Stimulated activated CD4-positive, alpha-beta T cell treated with anti-CD3 and anti-CD28 coated beads, Interleukin-12 subunit alpha, Interleukin-12 subunit beta, amount 100 ng/mL, for 4 hours (primary cell): ENCODE measurements around the gene EIF4G1.
"Not testable (repeated sequence)": the region's sequence is repeated elsewhere in the genome, so short reads cannot be mapped to it uniquely, and the experiment has no call there.

Experiments used
- DNase-seq: peaks from one replicate; pipeline ENCODE4 v3.0.0-alpha.2; 2020

The EIF4G1 gene

GRCh38 chr3:184314363-184314699 lies at the start of gene EIF4G1:
EIF4G1 (plus strand) TSS chr3:184314606; CDS start chr3:184315797, 1,191 bp downstream.
- peak; percentile 93 for DNase-seq

- not testable (repeated sequence) for DNase-seq
Observed at GRCh38 chr3:184267249-184267648, 47.2 kb upstream of the EIF4G1 start.

DNA sequence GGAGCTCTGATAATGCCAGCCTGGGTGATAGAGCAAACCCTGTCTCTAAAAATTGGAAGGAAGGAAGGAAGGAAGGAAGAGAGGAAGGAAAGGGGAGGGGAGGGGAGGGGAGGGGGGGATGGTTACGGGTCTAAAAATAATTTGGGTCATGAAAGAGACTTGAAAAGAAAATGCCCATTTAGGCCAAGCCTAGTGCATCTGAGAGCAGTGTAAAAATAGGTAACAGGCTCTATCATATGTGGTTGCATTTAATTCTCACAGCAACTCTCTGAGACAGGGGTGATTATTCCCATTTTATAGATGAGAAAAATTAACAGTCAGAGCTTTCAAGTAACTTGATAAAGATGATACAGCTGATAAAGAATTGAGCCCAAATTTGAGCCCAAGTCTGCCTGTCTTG lies 42.1 kb upstream of the EIF4G1 start:
- no peak for DNase-seq

DNA sequence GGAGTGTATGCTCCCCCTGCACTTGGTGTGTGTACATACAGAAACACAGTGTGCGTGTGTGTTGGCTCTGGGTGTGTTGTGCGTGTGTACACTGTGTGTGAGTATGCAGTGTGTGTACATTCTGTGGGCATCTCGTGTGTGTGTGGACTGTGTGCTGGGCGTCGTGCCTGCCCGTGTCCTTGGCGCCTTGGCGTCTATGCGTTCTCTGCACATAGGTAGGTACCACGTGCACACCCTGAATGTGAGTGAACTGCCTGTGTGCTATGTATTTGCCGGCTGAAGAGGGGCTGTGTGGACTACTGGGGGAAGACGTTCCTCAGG lies 39.1 kb upstream of the EIF4G1 start:
- DNase-seq = no peak

GRCh38 chr3:184275961-184276910 lies 38.2 kb upstream of the EIF4G1 start, which contains the start of gene ECE2:
ECE2 (plus strand) TSS chr3:184276022; CDS start chr3:184276154, 132 bp downstream.
- no peak for DNase-seq

- no peak for DNase-seq
Observed at GRCh38 chr3:184277366-184277765, 37.0 kb upstream of the EIF4G1 start.

GRCh38 chr3:184282941-184283340 lies 31.5 kb upstream of the EIF4G1 start:
- no peak for DNase-seq

GRCh38 chr3:184283681-184284080 lies 30.7 kb upstream of the EIF4G1 start:
- no peak for DNase-seq

DNA sequence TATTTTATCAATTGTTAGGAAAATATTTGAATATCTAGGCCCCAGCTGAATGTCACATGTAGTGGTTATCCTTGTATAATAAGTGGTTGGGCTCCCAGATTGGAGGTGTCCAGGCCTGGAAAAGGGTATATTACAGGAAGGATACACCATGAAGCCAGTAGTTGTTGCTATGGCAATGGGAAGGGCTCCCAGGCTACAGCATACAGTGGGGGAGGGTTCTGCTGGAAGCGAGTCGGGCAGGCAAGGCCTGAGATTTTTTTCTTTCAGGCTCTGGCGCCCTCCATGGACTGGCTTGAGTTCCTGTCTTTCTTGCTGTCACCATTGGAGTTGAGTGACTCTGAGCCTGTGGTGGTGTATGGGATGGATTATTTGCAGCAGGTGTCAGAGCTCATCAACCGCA lies 29.7 kb upstream of the EIF4G1 start:
- no peak for DNase-seq

GRCh38 chr3:184289426-184289938 lies 24.9 kb upstream of the EIF4G1 start:
- DNase-seq = peak; percentile 63

DNA sequence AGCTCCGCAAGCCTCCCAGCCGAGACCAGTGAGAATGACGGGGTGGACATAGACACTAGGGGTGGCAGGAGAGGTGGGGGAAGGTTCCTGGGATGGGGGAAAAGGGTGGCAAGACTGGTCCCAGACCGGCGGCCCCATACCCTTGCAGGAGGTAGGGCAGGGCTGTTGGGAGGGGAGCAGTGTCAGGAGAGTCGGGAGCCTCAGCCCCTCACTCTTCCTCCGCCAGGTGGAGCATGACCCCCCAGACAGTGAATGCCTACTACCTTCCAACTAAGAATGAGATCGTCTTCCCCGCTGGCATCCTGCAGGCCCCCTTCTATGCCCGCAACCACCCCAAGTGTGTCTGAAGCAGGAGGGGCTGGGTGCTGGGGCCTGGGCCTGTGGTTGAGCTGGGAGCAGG lies 24.1 kb upstream of the EIF4G1 start:
- no peak for DNase-seq

DNA sequence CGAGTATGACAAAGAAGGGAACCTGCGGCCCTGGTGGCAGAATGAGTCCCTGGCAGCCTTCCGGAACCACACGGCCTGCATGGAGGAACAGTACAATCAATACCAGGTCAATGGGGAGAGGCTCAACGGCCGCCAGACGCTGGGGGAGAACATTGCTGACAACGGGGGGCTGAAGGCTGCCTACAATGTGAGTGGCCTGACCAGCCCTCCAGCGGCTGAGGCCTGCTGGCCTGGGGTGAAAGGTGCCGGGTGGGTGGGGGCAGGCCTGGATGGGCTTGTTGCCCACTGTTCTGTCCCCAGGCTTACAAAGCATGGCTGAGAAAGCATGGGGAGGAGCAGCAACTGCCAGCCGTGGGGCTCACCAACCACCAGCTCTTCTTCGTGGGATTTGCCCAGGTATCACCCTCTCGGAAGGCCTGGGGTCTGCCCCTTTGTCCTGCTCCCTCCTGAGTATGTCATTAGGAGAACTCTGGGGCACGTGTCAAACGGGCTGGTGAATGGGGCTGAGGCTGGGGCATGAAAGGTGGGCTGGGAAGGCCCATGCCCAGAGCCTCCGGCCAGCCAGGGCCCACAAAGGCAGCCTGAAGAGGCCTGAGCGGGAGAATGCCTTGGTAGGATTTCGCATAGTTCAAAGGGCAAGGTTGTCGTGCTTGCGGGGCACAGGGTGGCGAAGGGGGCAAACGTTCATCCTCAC lies 23.2 kb upstream of the EIF4G1 start:
- no peak for DNase-seq

DNA sequence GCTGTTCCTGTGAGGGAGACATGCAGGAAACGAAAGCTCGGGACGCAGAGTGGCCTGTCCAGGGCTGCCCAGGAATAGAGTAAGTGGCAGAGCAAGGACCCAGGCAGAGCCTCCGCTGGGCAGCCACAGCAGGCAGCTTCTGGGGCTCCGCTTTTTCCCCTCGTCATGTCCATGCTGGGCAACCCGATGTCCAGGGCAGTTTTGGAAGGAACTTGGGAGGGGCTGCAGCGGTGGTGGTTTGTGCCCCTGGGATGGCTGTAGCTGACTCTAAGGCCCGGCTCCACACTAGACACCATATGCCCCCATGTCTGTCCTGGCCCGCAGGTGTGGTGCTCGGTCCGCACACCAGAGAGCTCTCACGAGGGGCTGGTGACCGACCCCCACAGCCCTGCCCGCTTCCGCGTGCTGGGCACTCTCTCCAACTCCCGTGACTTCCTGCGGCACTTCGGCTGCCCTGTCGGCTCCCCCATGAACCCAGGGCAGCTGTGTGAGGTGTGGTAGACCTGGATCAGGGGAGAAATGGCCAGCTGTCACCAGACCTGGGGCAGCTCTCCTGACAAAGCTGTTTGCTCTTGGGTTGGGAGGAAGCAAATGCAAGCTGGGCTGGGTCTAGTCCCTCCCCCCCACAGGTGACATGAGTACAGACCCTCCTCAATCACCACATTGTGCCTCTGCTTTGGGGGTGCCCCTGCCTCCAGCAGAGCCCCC lies 22.5 kb upstream of the EIF4G1 start:
- no peak for DNase-seq

DNA sequence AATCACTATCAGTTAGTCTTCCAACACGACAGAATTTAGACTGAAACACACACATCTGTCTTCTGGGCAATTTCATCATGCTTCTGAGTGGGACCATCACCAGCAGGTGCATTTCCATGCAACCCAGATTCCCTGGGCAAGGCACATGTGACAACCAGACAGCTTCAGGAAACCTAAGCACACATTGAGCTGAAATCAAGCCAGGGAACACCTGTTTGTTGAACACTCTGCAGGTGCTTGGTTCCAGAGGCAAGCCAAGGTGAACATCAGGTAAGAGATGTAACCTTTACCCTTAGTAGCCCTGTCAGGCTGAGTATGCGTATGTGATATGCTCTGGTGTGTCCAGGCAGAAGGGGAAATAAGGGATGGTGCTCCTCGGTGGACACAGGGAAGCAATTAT lies 18.6 kb upstream of the EIF4G1 start:
- DNase-seq = no peak

- no peak for DNase-seq
Observed at GRCh38 chr3:184296616-184297015, 17.8 kb upstream of the EIF4G1 start.

DNA sequence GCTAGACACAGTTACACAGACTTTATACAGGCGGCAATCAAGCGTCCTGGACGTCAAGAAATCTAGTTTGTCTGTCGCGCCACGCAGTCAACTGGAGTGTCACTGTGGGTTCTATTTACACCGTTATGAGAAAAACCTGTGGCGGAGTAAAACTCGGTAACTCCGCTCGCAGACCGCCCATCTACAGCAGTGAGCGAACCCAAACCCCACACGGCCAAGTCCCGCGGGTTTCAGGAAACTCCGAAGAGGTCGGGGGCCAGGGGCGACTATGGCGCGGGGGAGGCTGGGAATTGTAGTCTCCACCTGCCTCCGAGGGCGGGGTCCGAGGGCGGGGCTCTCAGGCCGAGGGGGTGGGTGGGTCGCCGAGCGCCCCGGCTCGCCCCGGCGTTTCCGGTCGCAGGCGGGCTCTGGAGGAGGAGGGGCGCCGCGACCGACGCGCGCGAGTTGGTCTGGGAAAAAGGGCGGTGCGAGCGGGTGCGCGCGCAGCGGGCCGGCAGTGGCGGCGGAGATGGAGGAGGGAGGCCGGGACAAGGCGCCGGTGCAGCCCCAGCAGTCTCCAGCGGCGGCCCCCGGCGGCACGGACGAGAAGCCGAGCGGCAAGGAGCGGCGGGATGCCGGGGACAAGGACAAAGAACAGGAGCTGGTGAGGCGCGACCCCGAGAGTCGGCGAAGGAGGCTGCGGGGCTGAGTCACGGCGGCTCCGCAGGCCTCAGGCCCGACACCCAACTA lies 15.5 kb upstream of the EIF4G1 start, which contains the start of gene PSMD2:
PSMD2 (plus strand) TSS at position 483 of the 729 bp plus-strand sequence; CDS start at position 509, 26 bp downstream.
- DNase-seq = peak; percentile 98

GRCh38 chr3:184299488-184300377 lies 14.7 kb upstream of the EIF4G1 start:
- no peak for DNase-seq

DNA sequence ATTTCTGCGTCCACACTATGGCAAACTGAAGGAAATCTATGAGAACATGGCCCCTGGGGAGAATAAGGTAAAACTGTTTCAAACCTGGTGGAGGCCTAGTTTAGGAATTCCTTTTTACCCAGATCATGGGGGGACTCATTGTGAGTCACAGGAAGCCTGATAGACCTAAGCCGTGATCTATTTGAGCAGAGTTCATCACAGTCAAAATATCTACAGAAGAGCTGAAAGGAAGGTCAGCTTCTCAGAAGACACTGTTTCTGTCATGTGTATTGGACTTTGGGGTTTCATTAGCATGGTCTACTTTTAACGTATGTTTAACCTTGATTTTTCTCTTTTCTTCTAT lies 14.1 kb upstream of the EIF4G1 start:
- DNase-seq = no peak

DNA sequence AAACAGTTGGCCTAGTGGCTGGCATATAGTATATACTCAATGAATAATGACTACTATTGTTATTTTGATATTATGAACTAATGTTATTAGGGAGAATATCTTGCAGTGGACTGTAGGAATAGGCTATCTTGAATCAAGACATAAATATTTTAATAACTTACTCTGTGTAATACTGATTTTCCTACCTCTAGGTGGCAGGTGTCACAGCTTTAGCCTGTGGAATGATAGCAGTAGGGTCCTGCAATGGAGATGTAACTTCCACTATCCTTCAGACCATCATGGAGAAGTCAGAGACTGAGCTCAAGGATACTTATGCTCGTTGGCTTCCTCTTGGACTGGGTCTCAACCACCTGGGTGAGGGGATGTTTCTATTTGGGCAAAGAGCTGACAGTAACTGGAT lies 8.8 kb upstream of the EIF4G1 start:
- no peak for DNase-seq

GRCh38 chr3:184306341-184306972 lies 7.9 kb upstream of the EIF4G1 start:
- DNase-seq = no peak

DNA sequence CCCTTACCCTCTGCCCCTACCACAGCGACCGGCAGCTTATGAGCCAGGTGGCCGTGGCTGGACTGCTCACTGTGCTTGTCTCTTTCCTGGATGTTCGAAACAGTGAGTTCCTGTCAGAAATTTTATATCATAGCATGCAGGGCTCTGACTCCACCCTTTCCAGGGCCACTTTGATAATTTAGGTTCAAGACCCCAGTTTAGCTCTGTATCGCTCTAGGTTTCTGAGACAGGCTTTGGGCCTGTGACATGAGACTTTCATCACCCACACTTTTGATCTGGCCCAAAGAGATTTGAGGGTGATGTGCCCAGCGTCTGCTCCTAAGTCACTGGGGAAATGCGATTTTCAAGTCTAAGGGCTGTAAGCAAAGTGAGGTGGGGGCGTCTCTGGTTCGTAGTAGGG lies 6.5 kb upstream of the EIF4G1 start:
- DNase-seq = no peak
